ENCODE results near the gene KIF1B.

GRCh38 chr1:10220200-10220599 is 9.8 kb downstream of the KIF1B start:
- TF ChIP-seq YY1 (IDR thresholded peaks at IDR 0.05; ENCODE audit: low read depth) (no peak), REST (IDR thresholded peaks at IDR 0.05; ENCODE audit: low read depth) (no peak), CREB1 (IDR thresholded peaks at IDR 0.05; ENCODE audit: low read depth) (no peak)

Data from Ishikawa (cell line).